SU-DHL-6 (cell line): ENCODE measurements around the gene LHPP.

Experiments
- CTCF ChIP-seq: fragments of 200-600 bp; sonication (generic); IDR thresholded peaks from one replicate; pipeline ENCODE4 v1.5.1; 2017; ENCODE audit warnings: antibody characterized with exemption, mild to moderate bottlenecking, low read length, moderate library complexity; ENCODE audit not compliant: insufficient read depth, poor library complexity, severe bottlenecking
- EZH2phosphoT487 ChIP-seq: fragments of 200-600 bp; sonication (generic), shearing (Covaris generic); conservative IDR thresholded peaks from 2 replicates; pipeline ENCODE4 v1.6.1; 2018; ENCODE audit warnings: mild to moderate bottlenecking, antibody characterized with exemption, low read length, moderate library complexity, mixed read lengths

GRCh38 chr10:124504711-124505110, 43.1 kb downstream of the LHPP start:
- TF ChIP-seq CTCF (no peak), EZH2phosphoT487 (no peak)
